Loucy (cell line): ENCODE results near the gene CLSTN2.

Experiments
- CTCF ChIP-seq: fragments of 200-600 bp; sonication (generic); conservative IDR thresholded peaks from 2 replicates; pipeline ENCODE4 v1.5.1; 2014; ENCODE audit warnings: mild to moderate bottlenecking, antibody characterized with exemption, low read length
- EZH2phosphoT487 ChIP-seq: fragments of 200-600 bp; IDR thresholded peaks from 2 replicates; pipeline ENCODE4 v1.6.1; 2018; ENCODE audit warnings: antibody characterized with exemption, mild to moderate bottlenecking, moderate library complexity, borderline replicate concordance

DNA sequence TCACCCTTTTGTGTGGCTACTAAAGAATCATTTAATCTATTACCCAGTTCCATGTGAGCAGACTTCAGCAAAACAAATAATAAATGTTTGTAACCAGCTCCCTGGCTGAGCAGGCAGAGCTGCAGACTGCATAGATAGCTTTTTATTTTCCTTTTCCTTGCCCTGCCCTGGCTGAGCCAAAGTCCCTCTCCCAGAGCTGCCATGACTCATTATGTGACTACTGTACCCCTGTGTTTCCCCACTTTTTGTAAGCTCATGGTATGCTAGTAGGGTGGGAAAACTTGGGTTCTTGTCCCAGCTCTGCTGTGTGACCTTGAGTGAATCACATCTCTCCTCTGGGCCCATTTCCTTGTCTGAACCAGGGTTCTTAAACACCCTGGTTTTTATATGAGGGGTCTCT lies 127.5 kb downstream of the CLSTN2 start:
- TF ChIP-seq CTCF (no peak), EZH2phosphoT487 (no peak)
